NCI-H2081 treated with DMSO at 0.1 percent for 48 hours (cell line): ENCODE measurements around the gene CCL16.
"Not testable (repeated sequence)": the region's sequence is repeated elsewhere in the genome, so short reads cannot be mapped to it uniquely, and the experiment has no call there.

Source experiments
- DNase-seq: peaks from one replicate; lab custom pipeline; 2025; lab: John Stamatoyannopoulos, UW

The CCL16 gene

GRCh38 chr17:35984140-35984539, 2.8 kb upstream of the CCL16 start:
- no peak for DNase-seq

DNA sequence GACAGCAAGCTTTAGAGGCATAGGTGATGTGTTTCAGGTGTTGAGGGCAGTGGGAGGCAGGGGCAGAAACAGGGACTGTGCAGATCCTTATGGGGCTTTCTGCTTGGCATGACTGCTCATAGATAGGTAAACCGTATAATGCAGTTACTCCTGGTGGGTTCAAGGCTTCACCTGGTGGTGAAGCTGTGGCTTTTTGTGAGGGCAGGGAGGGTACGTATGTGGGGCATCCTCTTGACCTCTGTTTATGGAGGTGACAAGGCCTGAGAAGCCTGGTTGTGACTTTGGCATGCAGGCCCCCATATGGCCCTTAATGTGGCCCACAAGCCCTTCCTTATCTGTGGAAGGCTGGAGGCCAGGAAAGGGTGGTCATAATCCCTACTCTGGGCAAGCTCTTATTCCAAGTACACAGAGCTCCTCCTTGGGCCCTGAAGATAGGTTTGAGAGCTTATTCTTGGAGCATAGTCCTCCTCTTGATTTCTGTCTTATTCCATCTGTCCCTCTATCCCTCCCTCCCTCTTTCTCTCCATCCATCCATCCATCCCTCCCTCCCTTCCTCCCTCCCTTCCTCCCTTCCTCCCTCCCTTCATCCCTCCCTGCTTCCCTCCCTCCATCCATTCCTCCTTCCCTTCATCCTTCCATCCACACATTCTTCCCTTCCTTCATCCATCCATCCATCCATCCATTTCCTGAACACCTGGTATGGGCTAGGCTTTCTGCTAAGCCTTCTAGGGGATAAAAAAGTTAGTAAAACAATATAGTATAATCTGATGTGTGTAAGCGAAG, 1.3 kb upstream of the CCL16 start:
- no peak for DNase-seq

- no peak for DNase-seq
Observed at GRCh38 chr17:35981908-35982330, 622 bp upstream of the CCL16 start.

- no peak for DNase-seq
Observed at GRCh38 chr17:35978346-35978745, 3.0 kb downstream of the CCL16 start.

GRCh38 chr17:35977509-35977908, 3.8 kb downstream of the CCL16 start:
- no peak for DNase-seq

DNA sequence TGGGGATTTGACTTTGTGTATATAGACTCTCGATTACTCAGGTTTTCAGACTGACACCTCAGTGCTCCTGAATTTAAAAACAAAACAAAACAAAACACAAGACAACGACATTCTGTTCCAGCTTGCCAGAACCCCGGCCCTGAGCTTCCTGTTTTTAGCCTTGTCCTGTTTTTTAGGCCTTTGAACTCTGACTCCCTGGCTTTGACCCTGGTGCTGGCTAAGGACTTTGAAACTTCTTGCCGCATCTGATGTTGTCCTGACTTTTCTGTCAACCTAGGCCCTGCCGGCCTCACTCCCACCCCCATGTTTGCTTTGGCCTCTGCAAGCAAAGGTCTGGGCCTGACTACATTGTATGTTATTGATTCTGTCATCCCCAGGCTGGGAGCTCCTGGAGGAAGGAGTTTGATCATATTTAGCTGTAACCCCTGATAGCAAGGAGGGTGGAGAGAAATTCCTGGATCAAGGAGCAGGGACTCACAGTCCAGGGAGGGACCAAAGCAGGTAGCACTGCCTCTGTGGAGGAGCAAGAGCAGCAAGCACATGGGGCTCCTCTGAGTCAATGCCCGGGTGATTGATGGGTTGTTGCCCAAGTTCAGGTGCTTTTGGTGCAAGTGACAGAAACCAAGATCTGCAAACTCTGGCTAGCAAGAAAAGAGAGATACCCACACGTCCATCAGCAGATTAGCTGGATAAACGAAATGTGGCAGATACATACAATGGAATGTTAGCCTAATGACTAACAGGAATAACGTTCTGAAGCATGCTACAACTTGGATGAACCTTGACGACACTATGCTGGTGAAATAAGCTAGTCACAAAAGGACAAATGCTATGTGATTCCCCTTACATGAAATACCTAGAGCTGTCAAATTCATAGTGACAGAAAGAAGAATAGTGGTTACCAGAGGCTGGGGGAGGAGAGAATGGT, 7.7 kb downstream of the CCL16 start:
- no peak for DNase-seq

DNA sequence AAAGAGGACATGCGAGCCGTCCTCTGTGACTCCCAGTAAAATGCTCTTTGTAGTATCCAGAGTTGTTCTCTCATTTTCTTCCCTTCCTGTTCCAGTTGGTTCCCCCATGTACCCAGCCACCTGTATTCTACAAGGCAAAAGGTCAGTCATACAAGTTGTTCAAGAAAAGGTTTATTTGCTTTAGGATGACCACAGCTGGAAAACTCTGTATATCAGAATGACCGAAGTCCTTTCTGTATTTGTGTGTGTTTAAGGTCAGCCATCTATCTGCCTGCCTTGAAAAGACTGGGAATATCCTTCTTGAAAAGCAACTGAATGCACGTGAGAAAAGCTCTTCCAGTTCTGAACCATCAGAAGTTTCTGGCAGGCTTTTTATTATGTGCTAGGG, 8.4 kb downstream of the CCL16 start:
- DNase-seq: no peak

DNA sequence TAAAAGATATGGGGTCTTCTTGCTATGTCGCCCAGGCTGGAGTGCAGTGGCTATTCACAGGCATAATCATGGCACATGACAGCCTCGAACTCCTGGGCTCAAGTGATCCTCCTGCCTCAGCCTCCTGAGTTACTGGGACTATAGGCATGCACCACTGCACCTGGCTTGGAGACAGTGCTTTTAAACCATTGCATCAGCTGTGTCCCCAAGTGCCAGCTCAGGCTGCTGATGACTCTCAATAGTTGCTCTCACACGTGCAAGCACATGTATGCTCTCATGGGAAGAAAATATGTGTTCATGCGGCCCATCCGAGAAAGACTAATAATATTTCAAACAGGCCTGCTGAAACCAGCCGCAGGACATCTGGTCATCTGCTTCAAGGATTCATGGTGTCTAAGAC, 8.8 kb downstream of the CCL16 start:
- DNase-seq: no peak

DNA sequence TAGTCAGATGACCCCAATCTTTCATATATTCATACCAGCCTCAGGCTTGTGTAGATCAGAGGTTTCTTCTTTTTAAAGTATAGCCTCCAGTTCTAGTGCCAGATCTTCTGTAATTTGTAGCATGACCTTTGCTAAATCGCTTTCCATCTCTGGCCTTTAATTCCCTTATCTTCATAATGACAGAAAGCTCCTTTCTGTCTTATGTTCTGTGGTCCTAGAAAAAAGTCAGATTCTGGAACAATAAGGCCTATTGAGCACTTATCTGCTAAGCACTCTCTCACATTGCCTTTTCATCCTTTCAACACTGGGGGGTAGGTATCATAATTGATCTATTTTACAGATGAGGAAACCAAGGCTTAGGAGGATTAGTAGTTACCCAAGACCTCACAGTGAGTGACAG, 9.2 kb downstream of the CCL16 start:
- DNase-seq: no peak

GRCh38 chr17:35969558-35970380, 11.5 kb downstream of the CCL16 start:
- DNase-seq: peak; percentile 39

DNA sequence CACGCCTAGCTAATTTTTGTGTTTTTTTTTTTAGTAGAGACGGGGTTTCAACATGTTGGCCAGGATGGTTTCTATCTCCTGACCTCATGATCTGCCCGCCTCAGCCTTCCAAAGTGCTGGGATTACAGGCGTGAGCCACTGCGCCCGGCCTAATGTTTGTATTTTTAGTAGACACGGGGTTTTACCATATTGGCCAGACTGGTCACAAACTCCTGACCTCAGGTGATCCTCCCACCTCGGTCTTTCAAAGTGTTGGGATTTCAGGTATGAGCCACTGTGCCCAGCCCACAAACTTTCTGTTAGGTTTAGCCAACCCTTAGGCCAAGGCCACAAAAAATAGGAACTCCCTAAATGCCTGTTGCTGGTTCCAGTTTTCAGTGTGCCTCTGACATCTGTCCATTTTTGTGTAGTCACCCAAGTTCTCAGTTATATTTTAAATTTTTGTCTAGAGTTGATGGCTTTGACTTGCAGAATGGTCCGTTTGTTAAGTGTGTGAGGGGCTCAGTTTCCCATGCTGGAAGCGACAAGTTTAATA, 12.7 kb downstream of the CCL16 start:
- DNase-seq: no peak

GRCh38 chr17:35965272-35965671, 16.0 kb downstream of the CCL16 start:
- no peak for DNase-seq

- DNase-seq: no peak
Observed at GRCh38 chr17:35963663-35964062, 17.6 kb downstream of the CCL16 start.

DNA sequence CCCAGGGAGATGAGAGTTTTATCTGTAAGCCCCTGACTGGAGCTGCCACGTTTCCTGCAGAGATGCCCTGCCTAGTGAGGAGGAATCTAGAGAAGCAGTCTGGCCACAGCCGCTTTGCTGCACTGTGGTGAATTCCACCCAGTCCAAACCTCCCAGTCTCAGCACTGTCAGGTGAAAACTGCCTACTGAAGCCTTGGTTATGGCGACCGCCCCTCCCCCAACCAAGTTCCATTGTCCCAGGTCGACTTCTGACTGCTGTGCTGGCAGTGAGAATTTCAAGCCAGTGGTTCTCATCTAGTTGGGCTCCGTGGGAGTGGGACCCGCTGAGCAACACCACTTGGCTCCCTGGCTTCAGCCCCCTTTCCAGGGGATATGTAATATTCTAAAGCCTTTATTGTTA, 27.6 kb downstream of the CCL16 start:
- no peak for DNase-seq

- DNase-seq: no peak
Observed at GRCh38 chr17:35949401-35949800, 31.9 kb downstream of the CCL16 start.

DNA sequence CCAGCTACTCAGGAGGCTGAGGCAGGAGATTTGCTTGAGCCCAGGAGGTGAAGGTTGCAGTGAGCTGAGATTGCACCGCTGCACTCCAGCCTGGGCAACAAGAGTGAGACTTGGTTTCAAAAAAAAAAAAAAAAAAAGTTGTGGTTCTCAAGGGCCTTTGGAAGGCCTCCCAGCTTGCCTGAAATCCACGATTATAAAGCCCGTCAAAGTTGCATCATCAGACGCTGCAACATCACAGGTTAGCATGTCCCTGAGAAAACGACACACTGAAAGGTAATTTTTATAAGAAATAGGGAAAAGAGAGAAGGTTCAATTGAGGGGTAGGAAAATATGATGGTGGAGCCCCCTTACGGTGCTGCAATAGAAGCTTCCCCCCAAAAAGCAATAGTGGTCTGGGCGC, 33.2 kb downstream of the CCL16 start:
- DNase-seq: no peak

GRCh38 chr17:35947156-35947585, 34.1 kb downstream of the CCL16 start:
- DNase-seq: peak; percentile 5

DNA sequence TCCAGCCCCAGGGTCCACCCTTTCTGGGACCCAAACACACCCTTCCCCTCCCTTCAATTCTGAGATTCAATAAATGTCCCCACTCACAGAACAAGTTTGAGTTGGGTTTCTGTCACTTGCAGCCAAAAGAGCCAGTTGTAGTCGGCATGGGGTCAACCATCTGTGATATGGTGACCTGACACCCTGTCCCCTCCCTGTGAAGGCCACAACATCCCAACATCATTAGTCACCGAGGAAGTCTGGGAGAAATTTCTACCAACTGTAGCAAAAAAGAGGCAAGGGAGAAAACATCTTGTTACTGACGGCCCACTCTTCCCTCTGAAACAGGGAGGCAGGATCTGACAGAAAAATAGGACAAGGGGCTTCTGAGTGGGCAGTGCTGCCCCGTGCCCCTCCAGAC, 37.1 kb downstream of the CCL16 start:
- DNase-seq: no peak

DNA sequence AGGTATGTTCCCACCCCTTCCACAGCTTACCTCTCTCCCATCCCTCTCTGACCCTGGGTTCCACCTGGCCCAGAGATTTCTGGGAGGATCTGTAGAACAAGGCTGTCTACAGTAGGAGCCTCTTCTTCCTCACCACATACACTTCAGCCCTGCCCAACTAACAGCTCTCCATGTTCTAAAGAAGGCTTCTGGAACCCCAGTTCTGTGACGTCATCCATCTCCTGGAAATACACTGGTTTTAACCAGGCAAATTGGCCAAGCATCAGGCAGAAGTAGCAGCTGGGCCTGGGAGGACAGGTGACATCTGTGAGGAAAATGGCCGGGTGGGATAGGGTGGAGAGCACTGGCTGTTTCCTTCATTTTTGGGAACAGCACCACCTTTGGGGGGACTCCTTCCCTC, 37.8 kb downstream of the CCL16 start, which contains the start of gene LYZL6:
TSS of gene LYZL6 (minus strand) at position 177 of the 400 bp plus-strand sequence. CDS start 4,357 bp downstream, outside the sequence.
- no peak for DNase-seq

GRCh38 chr17:35942588-35943186, 38.6 kb downstream of the CCL16 start:
- no peak for DNase-seq

DNA sequence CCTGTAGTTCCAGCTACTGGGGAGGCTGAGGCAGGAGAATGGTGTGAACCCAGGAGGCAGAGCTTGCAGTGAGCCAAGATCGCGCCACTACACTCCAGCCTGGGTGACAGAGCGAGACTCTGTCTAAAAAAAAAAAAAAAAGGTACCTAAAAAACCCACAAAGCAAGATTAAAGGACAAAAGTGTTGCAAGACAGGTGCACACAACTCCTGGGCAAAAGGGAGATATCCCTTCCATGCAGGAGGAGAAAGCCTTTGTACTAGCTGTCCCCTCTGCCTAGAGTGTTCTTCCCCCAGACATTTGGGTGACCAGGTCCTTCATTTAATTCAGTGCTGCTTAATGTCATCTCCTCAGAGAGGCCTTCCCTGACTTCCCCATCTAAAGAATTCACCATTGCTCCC, 42.8 kb downstream of the CCL16 start:
- not testable (repeated sequence) for DNase-seq
